NCI-H2227 (cell line): ENCODE measurements around the gene TXNDC12.
A peak's percentile ranks its signal among the peaks of the same experiment; 100 is the strongest.
"Not testable (repeated sequence)": the region's sequence is repeated elsewhere in the genome, so short reads cannot be mapped to it uniquely, and the experiment has no call there.

Experiments
- DNase-seq: peaks from one replicate; lab custom pipeline; 2025; ENCODE audit not compliant: unreplicated experiment; lab: John Stamatoyannopoulos, UW

TXNDC12 gene

DNA sequence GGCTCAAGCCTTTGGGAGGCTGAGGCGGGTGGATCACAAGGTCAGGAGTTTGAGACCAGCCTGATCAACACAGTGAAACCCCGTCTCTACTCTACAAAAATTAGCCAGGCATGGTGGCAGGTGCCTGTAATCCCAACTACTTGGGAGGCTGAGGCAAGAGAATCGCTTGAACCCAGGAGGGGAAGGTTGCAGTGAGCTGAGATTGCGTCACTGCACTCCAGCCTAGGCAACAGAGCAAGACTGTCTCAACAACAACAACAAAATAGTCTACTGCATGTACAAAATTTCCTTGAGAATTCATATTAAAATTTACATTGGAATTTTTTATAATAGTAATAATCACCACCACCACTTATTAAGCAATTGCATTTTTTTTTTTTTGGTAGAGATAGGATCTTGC is 5.7 kb downstream of the TXNDC12 start:
- DNase-seq: not testable (repeated sequence)

GRCh38 chr1:52045666-52046195 is 9.3 kb downstream of the TXNDC12 start:
- DNase-seq: not testable (repeated sequence)

- DNase-seq: no peak
Measured at GRCh38 chr1:52045236-52045635, 9.8 kb downstream of the TXNDC12 start.

DNA sequence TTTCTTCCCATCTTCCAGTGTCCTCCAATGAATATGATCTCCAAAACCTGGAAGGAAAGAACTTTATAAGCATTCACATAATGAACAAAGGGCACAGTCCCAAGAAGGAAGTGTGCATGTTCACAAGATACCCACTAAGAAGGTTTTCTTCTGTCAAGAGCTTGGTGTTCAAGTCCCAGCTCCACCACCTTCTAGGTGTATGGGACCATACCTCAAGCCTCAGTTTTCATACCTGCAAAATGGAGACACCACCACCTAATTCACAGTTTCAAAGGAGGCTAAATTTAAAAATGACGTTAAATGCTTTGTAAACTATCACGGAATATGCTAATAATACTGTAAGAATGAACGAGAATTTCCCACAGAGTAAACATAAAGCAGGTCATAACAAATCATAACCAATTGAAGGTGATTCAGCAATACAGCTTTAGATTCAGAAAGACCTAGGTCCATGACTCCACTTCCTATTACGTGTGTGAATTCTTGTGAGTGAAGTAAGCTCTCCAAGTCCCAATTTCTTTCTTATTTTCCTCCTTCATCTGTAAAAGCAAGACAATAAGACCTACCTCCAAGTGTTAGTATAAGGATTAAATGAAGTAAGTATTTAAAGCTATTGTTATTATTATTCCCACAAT is 13.3 kb downstream of the TXNDC12 start:
- no peak for DNase-seq

DNA sequence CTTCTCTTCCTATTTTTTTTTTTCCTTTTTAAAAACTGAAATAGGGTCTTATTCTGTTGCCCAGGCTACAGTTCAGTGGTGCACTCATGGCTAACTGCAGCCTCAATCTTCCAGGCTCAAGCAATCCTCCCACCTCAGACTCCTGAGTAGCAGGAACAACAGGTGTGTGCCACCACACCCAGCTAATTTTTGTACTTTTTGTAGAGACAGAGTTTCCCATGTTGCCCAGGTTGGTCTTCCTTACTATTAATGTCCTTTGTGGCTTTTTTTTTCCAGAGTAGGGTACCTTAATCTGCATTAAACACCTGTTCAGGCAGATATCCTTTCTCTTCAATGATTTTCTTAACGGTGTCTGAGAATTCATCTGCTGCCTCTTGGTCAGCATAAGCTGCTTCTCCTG is 17.1 kb downstream of the TXNDC12 start:
- DNase-seq: no peak

DNA sequence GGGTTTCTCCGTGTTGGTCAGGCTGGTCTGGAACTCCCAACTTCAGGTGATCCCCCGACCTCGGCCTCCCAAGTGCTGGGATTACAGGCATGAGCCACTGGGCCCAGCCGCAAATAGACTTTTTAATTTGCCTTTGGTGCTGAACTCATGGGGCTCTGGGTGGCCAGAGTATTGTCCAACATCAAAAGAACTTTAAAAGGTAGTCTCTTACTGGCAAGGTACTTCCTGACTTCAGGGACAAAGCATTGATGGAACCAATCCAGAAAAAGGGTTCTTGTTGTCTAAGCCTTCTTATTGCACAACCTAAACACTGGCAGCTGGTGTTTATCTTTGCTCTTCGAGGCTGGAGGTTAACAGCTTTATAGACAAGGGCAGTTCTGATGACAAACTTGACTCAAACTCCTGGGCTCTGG is 17.6 kb downstream of the TXNDC12 start:
- DNase-seq: no peak

- DNase-seq: peak; percentile 31
Measured at GRCh38 chr1:52034050-52034384, 21.0 kb downstream of the TXNDC12 start.

DNA sequence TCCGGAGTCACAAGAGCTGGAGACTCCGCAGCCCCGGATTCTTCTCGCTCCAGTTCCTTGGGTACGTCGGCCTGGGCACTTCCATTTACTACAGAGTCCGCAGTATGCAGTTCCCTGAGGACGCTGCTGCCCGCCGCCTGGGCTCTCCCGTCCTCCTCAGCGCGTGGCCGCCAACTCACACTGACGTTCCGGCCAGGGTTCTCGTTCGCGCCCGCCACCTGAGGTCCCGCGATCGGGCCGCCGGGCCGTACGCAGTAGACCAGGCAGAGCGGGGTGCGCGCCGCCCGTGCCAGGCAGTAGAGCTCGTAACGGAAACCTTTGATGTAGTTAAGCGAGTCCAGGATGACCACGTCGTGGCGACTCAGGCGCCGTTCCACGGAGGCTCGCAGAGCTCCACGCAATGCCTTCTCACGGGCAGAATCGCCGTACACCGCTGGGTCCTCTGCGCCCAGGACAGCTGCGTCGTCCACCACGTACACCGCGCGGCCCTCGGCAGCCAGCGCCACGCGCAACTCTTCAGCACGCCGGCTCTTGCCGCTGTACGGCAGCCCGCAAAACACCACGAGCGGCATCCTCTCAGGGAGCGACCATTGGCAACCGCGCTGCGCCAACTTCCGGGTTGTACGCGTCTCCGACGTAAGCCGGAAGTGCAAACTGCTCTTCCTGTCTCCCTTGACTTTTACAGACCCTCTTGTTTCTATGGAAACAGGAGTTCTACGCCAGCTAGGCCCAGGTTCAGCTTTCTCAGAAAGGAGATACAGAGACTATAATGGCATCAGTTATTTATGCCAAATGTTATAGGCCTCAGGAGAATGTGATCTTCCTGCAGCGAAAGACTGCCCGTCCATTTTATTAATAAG is 21.6 kb downstream of the TXNDC12 start, which contains the start of gene KTI12:
TSS of gene KTI12 (minus strand) at position 621 of the 860 bp plus-strand sequence. CDS start at position 572, 49 bp downstream.
- DNase-seq: peak; percentile 96

DNA sequence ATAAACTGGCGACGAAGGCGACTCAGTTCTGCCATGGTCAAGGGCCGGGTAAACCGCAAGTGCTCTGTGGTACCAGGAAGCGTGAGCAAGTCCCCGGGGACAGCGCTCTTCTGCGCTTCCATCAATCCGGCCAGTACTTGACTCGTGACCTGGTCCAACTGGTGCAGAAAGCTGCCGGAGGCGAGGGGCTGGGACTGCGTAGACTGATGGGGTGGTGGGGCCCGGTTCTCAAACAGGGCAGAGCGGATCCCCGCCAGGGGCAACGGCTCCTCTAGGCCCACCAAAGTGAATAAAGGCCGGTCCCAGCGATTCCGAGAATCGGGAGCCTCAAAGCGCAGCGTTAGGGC is 22.2 kb downstream of the TXNDC12 start:
- peak; percentile 50 for DNase-seq

DNA sequence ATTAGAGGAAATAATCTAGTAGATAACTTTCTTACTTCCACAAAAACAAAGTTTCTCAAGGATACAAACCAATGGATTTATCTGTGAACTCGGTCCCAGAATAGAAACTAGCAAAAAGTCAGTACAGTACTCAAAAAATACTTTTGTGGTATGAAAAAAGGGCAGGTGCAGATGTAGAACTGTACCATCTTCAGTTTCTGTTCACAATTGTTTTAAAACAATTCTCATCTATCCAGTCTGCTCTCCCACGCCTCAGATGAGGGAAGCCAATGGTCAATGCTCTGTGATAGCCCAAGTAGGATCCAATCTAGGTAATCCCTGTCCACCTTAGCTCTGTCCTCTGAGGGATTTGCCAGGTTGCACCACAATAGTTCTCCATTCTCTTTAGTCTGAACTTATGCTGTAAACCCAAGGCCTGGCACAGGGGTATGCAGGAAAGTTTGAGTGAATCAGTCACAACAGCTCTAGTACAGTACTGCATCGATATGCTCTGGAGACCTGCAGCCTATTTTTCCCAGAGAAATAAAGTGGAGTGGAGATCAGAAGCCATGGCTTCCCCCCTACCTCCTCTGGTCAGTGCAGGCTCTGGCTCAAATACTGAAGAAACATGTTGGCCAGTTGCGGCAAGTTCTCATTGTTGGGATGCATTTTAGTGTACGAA is 22.7 kb downstream of the TXNDC12 start:
- no peak for DNase-seq

DNA sequence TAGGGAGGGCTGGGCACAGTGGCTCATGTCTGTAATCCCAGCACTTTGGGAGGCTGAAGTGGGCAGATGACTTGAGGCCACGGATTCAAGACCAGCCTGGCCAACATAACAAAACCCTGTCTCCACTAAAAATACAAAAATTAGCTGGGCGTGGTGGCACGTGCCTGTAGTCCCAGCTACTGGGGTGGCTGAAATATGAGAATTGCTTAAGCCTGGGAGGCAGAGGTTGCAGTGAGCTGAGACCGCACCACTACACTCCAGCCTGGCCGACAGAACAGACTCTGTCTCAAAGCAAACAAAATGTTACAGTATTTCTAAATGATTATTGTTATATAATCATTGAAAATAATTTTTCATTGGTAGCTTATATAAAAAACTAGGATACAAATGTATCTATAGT is 26.2 kb downstream of the TXNDC12 start:
- DNase-seq: not testable (repeated sequence)

GRCh38 chr1:52028328-52028727 is 26.7 kb downstream of the TXNDC12 start:
- no peak for DNase-seq

- DNase-seq: no peak
Measured at GRCh38 chr1:52026278-52026677, 28.7 kb downstream of the TXNDC12 start.

DNA sequence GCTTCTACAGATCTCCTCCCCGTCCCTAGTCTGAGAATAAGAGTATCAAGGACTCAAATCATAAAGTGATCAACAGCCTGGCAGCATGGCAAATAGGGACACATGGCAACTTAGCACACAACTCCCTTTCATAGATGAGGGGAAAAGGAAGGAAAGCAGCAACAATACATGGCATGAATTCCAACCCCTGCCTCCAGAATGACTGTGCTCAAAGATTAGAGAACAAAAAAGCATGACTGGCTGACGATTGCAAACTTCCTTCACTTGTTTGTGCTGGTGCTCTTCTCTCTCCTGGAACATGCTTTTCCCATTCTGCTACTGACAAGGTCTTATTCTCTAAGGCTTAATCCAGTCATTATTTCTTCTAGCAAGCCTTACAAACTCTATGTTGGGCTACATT is 32.9 kb downstream of the TXNDC12 start:
- no peak for DNase-seq

- DNase-seq: no peak
Measured at GRCh38 chr1:52008071-52008809, 46.8 kb downstream of the TXNDC12 start.

- no peak for DNase-seq
Measured at GRCh38 chr1:52007215-52008002, 47.6 kb downstream of the TXNDC12 start.

GRCh38 chr1:52006081-52006553 is 48.9 kb downstream of the TXNDC12 start:
- DNase-seq: not testable (repeated sequence)

- DNase-seq: not testable (repeated sequence)
Measured at GRCh38 chr1:52005548-52005947, 49.4 kb downstream of the TXNDC12 start.

DNA sequence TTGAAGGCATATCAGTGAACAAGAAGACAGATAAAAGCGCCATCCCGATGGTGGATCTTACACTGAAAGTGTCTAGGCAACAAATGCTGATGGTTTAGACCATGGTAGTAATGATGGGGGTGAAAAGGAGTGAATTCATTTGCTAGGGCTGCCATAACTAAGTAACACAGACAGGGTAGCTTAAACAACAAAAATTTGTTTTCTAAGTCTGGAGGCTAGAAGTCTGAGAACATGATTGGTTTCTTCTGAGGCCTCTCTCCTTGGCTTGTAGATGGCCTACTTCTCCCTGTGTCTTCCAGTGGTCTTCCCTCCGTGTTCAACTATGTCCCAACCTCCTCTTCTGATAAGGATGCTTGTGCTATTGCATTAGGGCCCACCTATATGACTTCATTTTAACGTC is 51.1 kb downstream of the TXNDC12 start:
- DNase-seq: no peak
